H9 (cell line): ENCODE results near the gene ATP6V0B. TPM values are rescaled to one million over a fixed set of nuclear protein-coding genes. Genes with fewer than 3 reads are reported as not detected.

Experiments
- DNase-seq: peaks from one replicate; pipeline ENCODE4 v3.0.0-alpha.2; 2017
- H2AFZ ChIP-seq: one replicate; pipeline ENCODE4 v1.6.1; 2013; ENCODE audit warnings: mild to moderate bottlenecking, low read length, control low read depth, moderate library complexity
- H2AK5ac ChIP-seq: 2 replicates; pipeline ENCODE4 v1.6.1; 2013; ENCODE audit warnings: low read length, control low read depth, mixed read lengths; ENCODE audit not compliant: insufficient read length
- H2BK120ac ChIP-seq: one replicate; pipeline ENCODE4 v1.6.1; 2013; ENCODE audit warnings: low read depth, mild to moderate bottlenecking, low read length, control low read depth, inconsistent platforms; ENCODE audit not compliant: poor library complexity, severe bottlenecking
- H2BK12ac ChIP-seq: 2 replicates; pipeline ENCODE4 v1.6.1; 2013; ENCODE audit warnings: low read length, control low read depth, mixed read lengths, low read depth; ENCODE audit not compliant: insufficient read length
- H2BK15ac ChIP-seq: 2 replicates; pipeline ENCODE4 v1.6.1; 2013; ENCODE audit warnings: low read depth, low read length, control low read depth
- H2BK20ac ChIP-seq: one replicate; pipeline ENCODE4 v1.6.1; 2013; ENCODE audit warnings: low read depth, mild to moderate bottlenecking, low read length, control low read depth, inconsistent platforms; ENCODE audit not compliant: poor library complexity, severe bottlenecking
- H2BK5ac ChIP-seq: 2 replicates; pipeline ENCODE4 v1.6.1; 2013; ENCODE audit warnings: low read length, control low read depth, mixed read lengths; ENCODE audit not compliant: insufficient read length
- H3K14ac ChIP-seq: 2 replicates; pipeline ENCODE4 v1.6.1; 2013; ENCODE audit warnings: low read length, control low read depth; ENCODE audit not compliant: insufficient read depth
- H3K18ac ChIP-seq: 2 replicates; pipeline ENCODE4 v1.6.1; 2013; ENCODE audit warnings: low read depth, mild to moderate bottlenecking, mixed read lengths, low read length, control low read depth; ENCODE audit not compliant: insufficient read length
- H3K23ac ChIP-seq: 2 replicates; pipeline ENCODE4 v1.6.1; 2013; ENCODE audit warnings: low read length, control low read depth, mixed read lengths, low read depth; ENCODE audit not compliant: insufficient read length
- H3K23me2 ChIP-seq: 2 replicates; pipeline ENCODE4 v1.6.1; 2013; ENCODE audit warnings: low read depth, mild to moderate bottlenecking, mixed read lengths, low read length, control low read depth; ENCODE audit not compliant: insufficient read length, poor library complexity, severe bottlenecking
- H3K27ac ChIP-seq: 2 replicates; pipeline ENCODE4 v1.5.1; 2013; ENCODE audit warnings: low read length, control low read depth, mixed read lengths, low read depth; ENCODE audit not compliant: insufficient read length
- H3K27me3 ChIP-seq: 2 replicates; pipeline ENCODE4 v1.6.1; 2013; ENCODE audit warnings: low read length, control low read depth, inconsistent platforms; ENCODE audit not compliant: insufficient read depth
- H3K4ac ChIP-seq: 2 replicates; pipeline ENCODE4 v1.6.1; 2013; ENCODE audit warnings: low read depth, mild to moderate bottlenecking, control low read depth, inconsistent platforms, low read length, moderate library complexity
- H3K4me1 ChIP-seq: 2 replicates; pipeline ENCODE4 v1.6.1; 2013; ENCODE audit warnings: low read length, control low read depth, inconsistent platforms; ENCODE audit not compliant: insufficient read depth
- H3K4me2 ChIP-seq: 2 replicates; pipeline ENCODE4 v1.6.1; 2013; ENCODE audit warnings: low read length, control low read depth, mixed read lengths; ENCODE audit not compliant: insufficient read length, insufficient read depth
- H3K56ac ChIP-seq: 2 replicates; pipeline ENCODE4 v1.6.1; 2013; ENCODE audit warnings: low read depth, mild to moderate bottlenecking, mixed read lengths, low read length, control low read depth; ENCODE audit not compliant: insufficient read length
- H3K79me1 ChIP-seq: 2 replicates; pipeline ENCODE4 v1.6.1; 2013; ENCODE audit warnings: low read depth, mild to moderate bottlenecking, moderate library complexity, low read length, control low read depth, inconsistent platforms; ENCODE audit not compliant: insufficient read depth, poor library complexity, severe bottlenecking
- H3K79me2 ChIP-seq: 2 replicates; pipeline ENCODE4 v1.6.1; 2013; ENCODE audit warnings: low read length, control low read depth, inconsistent platforms; ENCODE audit not compliant: insufficient read depth
- H3K9ac ChIP-seq: 2 replicates; pipeline ENCODE4 v1.6.1; 2013; ENCODE audit warnings: low read length, control low read depth, mixed read lengths; ENCODE audit not compliant: insufficient read length; ENCODE audit errors: extremely low read depth
- H3K9me3 ChIP-seq: one replicate; pipeline ENCODE4 v1.6.1; 2013; ENCODE audit warnings: low read depth, low read length, inconsistent platforms; ENCODE audit not compliant: control insufficient read depth
- H3T11ph ChIP-seq: one replicate; pipeline ENCODE4 v1.6.1; 2013; ENCODE audit warnings: mild to moderate bottlenecking, low read length, control low read depth, inconsistent platforms
- H4K20me1 ChIP-seq: one replicate; pipeline ENCODE4 v1.6.1; 2013; ENCODE audit not compliant: control insufficient read depth, insufficient read length, insufficient read depth
- H4K5ac ChIP-seq: 2 replicates; pipeline ENCODE4 v1.6.1; 2013; ENCODE audit warnings: low read depth, mild to moderate bottlenecking, mixed read lengths, low read length, control low read depth; ENCODE audit not compliant: insufficient read length
- H4K8ac ChIP-seq: replicated peaks from 2 replicates; pipeline ENCODE4 v1.6.1; 2013; ENCODE audit warnings: low read length, control low read depth, mixed read lengths, low read depth; ENCODE audit not compliant: insufficient read length
- H4K91ac ChIP-seq: 2 replicates; pipeline ENCODE4 v1.6.1; 2013; ENCODE audit warnings: low read depth, mild to moderate bottlenecking, moderate library complexity, mixed read lengths, low read length, control low read depth; ENCODE audit not compliant: insufficient read length
- H3K27ac Mint-ChIP-seq, 3 experiments: 2 replicates in 2 of 3; 3 replicates in 1 of 3; pipeline ENCODE4 v1.8.0; 2020 to 2021; ENCODE audit warnings: mixed read lengths in 3 of 3, mild to moderate bottlenecking in 1 of 3, moderate library complexity in 1 of 3
- H3K27me3 Mint-ChIP-seq: 2 replicates; pipeline ENCODE4 v1.8.0; 2021; ENCODE audit warnings: low read depth, mild to moderate bottlenecking, moderate library complexity, mixed read lengths
- H3K36me3 Mint-ChIP-seq, 3 experiments: 2 replicates in 2 of 3; 3 replicates in 1 of 3; pipeline ENCODE4 v1.8.0; 2020 to 2021; ENCODE audit warnings: low read depth in 3 of 3, mixed read lengths in 3 of 3; ENCODE audit not compliant: insufficient read depth in 1 of 3
- H3K4me1 Mint-ChIP-seq, 2 experiments: 2 replicates each; pipeline ENCODE4 v1.8.0; 2020; ENCODE audit warnings: mixed read lengths in 2 of 2
- H3K4me3 Mint-ChIP-seq, 2 experiments: 2 replicates in 1 of 2; 3 replicates in 1 of 2; pipeline ENCODE4 v1.8.0; 2020 to 2021; ENCODE audit warnings: mild to moderate bottlenecking in 2 of 2, mixed read lengths in 2 of 2, moderate library complexity in 1 of 2
- H3K9me3 Mint-ChIP-seq, 2 experiments: 2 replicates in 1 of 2; 3 replicates in 1 of 2; pipeline ENCODE4 v1.8.0; 2020; ENCODE audit warnings: mild to moderate bottlenecking in 2 of 2, mixed read lengths in 2 of 2, moderate library complexity in 1 of 2
- CTCF ChIP-seq: fragments of 200-600 bp; sonication (generic); conservative IDR thresholded peaks from 3 replicates; pipeline ENCODE4 v1.8.0; 2021; ENCODE audit warnings: antibody characterized with exemption, mild to moderate bottlenecking
- WGBS: extraction: QIAGEN DNeasy Blood & Tissue Kit; methylation state at CpG from one replicate; pipeline ENCODE4 v1.1.7; 2013; ENCODE audit warnings: missing lambda C conversion rate, low lambda C conversion rate, mixed read lengths; ENCODE audit not compliant: insufficient read length; ENCODE audit errors: extremely low coverage; 5-methylcytosine and 5-hydroxymethylcytosine counted together
- total RNA-seq: library from RNA; stranded (reverse); gene quantifications from 2 replicates; pipeline ENCODE4 v1.2.1, GENCODE V29; 2021

The ATP6V0B gene
- total RNA-seq, 1 experiment from 2014 or later, result 131 TPM

- H3K36me3 Mint-ChIP-seq, result peaks cover 10 to 31% (median 14%) of the 10 kb centered on the region in 3 experiments; a peak in 6 of 7 replicates
- H3K4me1 Mint-ChIP-seq, result peaks cover 21 to 23% of the 10 kb centered on the region in 2 experiments
- no peak for TF ChIP-seq CTCF
- DNase-seq, result no peak
- Histone ChIP-seq H3K14ac (no peak overlapping the region), H3T11ph (no peak overlapping the region), H3K9ac (no peak overlapping the region), H2AK5ac (no peak overlapping the region), H4K5ac (no peak overlapping the region), H2BK15ac (no peak overlapping the region), H2AFZ (no peak overlapping the region), H3K4me2 (peak overlapping the region; percentile 81), H3K56ac (no peak overlapping the region), H2BK5ac (no peak overlapping the region), H4K91ac (no peak overlapping the region), H3K18ac (no peak overlapping the region), H3K9me3 (no peaks in the 10 kb centered on the region), H2BK12ac (no peak overlapping the region), H4K20me1 (no peaks in the 10 kb centered on the region), H3K27me3 (no peaks in the 10 kb centered on the region), H3K4ac (no peak overlapping the region), H3K23me2 (peaks cover 18% of the 10 kb centered on the region), H3K79me2 (peaks cover 2% of the 10 kb centered on the region; the same call in 1 of the 2 replicates), H4K8ac (no peak overlapping the region), H3K79me1 (peaks cover 8% of the 10 kb centered on the region), H3K4me1 (peaks cover 3% of the 10 kb centered on the region; the same call in 1 of the 2 replicates), H2BK20ac (no peak overlapping the region), H2BK120ac (no peak overlapping the region), H3K23ac (no peak overlapping the region), H3K27ac (no peak overlapping the region)
- WGBS, result no CpG with 5 or more reads among the region's 9 CpGs
- no peak overlapping the region for H3K27ac Mint-ChIP-seq
- H3K4me3 Mint-ChIP-seq, result peak overlapping the region; percentile 98 to 100
- H3K27me3 Mint-ChIP-seq, result peaks cover 1% of the 10 kb centered on the region
- no peaks in the 10 kb centered on the region for H3K9me3 Mint-ChIP-seq
Observed at GRCh38 chr1:43970911-43971310, 3.8 kb upstream of the ATP6V0B start.
